ENCODE data around the gene LRRN2.

DNA sequence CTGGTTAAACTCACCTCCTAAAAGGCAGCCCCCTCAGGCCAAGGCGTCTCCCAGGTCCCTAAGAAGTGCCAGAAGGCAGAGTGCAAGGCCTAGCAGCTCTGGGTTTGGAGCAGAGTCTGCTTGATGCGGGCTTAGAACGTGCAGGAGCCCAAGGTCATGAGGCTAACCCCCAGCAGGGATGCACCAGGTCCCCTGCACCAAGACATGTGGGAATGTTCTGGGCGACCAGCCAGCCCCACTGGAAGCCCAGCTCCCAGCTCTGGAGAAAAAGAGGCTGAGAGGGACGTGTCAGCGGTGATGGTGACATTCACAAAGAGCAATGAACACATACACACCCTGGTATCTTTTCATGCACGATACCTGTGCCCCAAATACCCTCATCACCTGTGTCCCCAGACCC is 5.1 kb downstream of the LRRN2 start:
- no peak for TF ChIP-seq BACH2 (CRISPR knock-in tag; IDR thresholded peaks at IDR 0.05; ENCODE audit: borderline replicate concordance)
- no peak for TF ChIP-seq ZNF70 (CRISPR knock-in tag; IDR thresholded peaks at IDR 0.05)

All from SK-N-SH treated with all-trans-retinoic acid at 6 μM for 48 hours (cell line).